Kidney epithelial cell (primary cell): ENCODE results near the gene METTL6. TPM values are rescaled to one million over a fixed set of nuclear protein-coding genes. Genes with fewer than 3 reads are reported as not detected.

Source experiments
- DNase-seq: peaks from one replicate; pipeline ENCODE4 v3.0.0-alpha.2; 2010; ENCODE audit warnings: low read depth
- H3K27me3 ChIP-seq: 2 replicates; pipeline ENCODE4 v1.6.0; 2011; ENCODE audit warnings: low read length; ENCODE audit not compliant: control insufficient read depth, insufficient read depth
- H3K36me3 ChIP-seq: 2 replicates; pipeline ENCODE4 v1.5.1; 2011; ENCODE audit warnings: low read length; ENCODE audit not compliant: control insufficient read depth, insufficient read depth
- H3K4me3 ChIP-seq: 2 replicates; pipeline ENCODE4 v1.5.1; 2011; ENCODE audit warnings: low read depth, mild to moderate bottlenecking, control low read depth, low read length
- CTCF ChIP-seq: IDR thresholded peaks from 2 replicates; pipeline ENCODE4 v1.5.1; 2011; ENCODE audit warnings: mild to moderate bottlenecking, moderate library complexity, low read length, control low read depth, inconsistent platforms; ENCODE audit not compliant: insufficient read depth, poor library complexity, severe bottlenecking
- total RNA-seq: library from RNA; depleted of rRNA; stranded (reverse); fragments of >200 nt; gene quantifications from 2 replicates; pipeline ENCODE4 v1.2.3, GENCODE V29; 2015

METTL6 gene
- total RNA-seq, 1 donor from 2014 or later, result 31.6 TPM

- no peak overlapping the region for H3K4me3 ChIP-seq
- TF ChIP-seq CTCF, result no peak
- no peak for DNase-seq
- no peaks in the 10 kb centered on the region for H3K36me3 ChIP-seq
- no peaks in the 10 kb centered on the region for H3K27me3 ChIP-seq
Observed at GRCh38 chr3:15452156-15452555, 24.8 kb upstream of the METTL6 start.

GRCh38 chr3:15451216-15452113 lies 24.1 kb upstream of the METTL6 start:
- H3K4me3 ChIP-seq, result no peak overlapping the region

GRCh38 chr3:15450438-15451215 lies 23.3 kb upstream of the METTL6 start:
- DNase-seq, result no peak
- no peak for TF ChIP-seq CTCF
- Histone ChIP-seq H3K4me3 (no peak overlapping the region), H3K27me3 (no peaks in the 10 kb centered on the region), H3K36me3 (no peaks in the 10 kb centered on the region)

More at GRCh38 chr3:15451216-15452113, 24.1 kb upstream of the METTL6 start:
- no peaks in the 10 kb centered on the region for H3K27me3 ChIP-seq
- no peaks in the 10 kb centered on the region for H3K36me3 ChIP-seq
- no peak for DNase-seq
- no peak for TF ChIP-seq CTCF

- no peak overlapping the region for H3K4me3 ChIP-seq
- no peaks in the 10 kb centered on the region for H3K36me3 ChIP-seq
- DNase-seq, result no peak
- no peaks in the 10 kb centered on the region for H3K27me3 ChIP-seq
- no peak for TF ChIP-seq CTCF
Observed at GRCh38 chr3:15449489-15450224, 22.3 kb upstream of the METTL6 start.

- no peak for DNase-seq
- Histone ChIP-seq H3K36me3 (peaks cover 3% of the 10 kb centered on the region), H3K4me3 (no peak overlapping the region), H3K27me3 (no peaks in the 10 kb centered on the region)
- TF ChIP-seq CTCF, result no peak
Observed at GRCh38 chr3:15443826-15444524, 16.6 kb upstream of the METTL6 start.
